HTR-8/SVneo (cell line): ENCODE measurements around the gene THSD4.
A peak's percentile ranks its signal among the peaks of the same experiment; 100 is the strongest.

Experiments
- DNase-seq: peaks from one replicate; pipeline ENCODE4 v3.0.0; 2011; ENCODE audit warnings: low spot score, mixed read lengths; ENCODE audit not compliant: insufficient read length
- FAIRE-seq: peaks from 2 replicates; lab custom pipeline; 2011; peaks lifted over from hg19 to GRCh38; lab: Jason Lieb, UNC

Gene THSD4

DNA sequence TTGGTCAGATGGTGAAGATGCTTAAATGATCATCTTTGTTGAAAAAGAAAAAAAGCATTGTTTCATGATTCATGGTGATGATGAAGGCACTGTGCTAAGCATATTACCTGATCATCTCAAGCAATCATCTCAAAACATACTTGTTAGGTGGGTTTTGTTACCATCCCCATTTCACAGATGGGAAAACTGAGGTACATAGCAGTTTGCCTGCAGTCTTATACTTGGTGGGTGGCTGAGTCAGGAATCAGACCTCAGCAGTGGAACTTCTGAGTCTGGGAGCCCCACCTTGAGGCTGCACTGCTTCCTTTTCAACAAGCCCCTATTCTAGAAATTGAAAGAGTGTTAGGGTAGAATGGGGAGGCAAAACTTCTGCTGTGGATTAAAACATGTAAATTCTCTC is 341.1 kb downstream of the THSD4 start:
- DNase-seq (no peak), FAIRE-seq (no peak)

DNA sequence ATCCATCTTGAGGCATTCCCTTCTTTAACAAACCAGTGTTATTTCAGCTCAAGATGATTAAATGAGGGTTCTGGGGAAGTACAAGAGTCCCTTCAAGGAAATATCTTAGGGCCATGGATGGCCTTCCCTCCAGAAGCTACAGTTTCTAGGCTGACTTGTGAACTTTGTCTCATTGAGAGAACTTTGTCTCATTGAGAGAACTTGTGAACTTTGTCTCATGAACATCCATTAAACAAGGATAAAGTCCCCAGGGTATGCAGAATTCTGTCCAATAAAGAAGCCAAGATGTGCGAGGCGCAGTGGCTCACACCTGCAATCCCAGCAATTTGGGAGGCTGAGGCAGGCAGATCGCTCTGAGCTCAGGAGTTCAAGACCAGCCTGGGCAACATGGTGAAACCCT is 341.5 kb downstream of the THSD4 start:
- DNase-seq (no peak), FAIRE-seq (no peak)

DNA sequence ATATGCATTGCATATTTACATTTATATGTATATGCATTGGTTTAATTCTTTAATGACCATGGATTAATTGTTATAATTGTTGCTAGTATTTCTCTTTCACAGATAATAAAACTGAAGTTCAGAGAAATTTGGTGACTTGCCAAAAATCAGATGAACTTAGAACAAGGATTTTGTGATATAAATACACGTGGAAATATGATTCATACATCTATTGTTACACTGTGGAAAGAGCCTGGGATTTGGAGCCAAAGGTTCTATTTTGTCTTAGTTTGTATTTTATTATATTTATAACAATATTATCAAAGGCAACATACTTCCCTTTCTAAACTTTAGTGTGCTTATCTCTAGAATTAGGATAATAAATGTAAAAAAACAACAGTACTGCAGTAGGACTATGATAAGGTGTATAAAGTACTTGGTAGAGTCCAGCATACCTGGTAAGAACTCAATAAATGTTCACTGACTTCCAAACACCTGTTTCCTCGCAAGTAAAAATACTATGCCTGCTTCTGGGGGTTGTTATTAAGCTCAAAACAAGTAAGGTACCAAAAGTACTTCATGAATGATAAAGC is 342.9 kb downstream of the THSD4 start:
- FAIRE-seq (no peak), DNase-seq (no peak)

DNA sequence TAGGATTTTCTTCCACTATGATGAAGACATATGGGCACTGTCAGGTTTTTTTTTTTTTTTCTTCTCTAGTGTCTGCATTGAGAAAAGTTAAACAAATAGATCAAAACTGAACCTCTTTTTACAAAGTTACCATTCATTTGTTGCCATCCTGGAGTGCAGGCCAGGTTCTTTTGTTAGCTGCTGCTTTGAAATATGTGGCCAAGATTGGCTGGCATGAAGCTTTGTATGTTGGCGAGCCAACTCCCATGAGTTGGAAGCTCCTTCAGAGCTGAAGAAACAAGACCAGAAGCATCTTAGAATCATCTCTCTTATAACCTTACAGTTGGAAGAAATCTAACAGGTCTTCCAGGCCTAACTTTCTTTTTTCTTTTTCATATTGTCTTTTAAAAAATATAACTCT is 346.5 kb downstream of the THSD4 start:
- DNase-seq (no peak), FAIRE-seq (no peak)

DNA sequence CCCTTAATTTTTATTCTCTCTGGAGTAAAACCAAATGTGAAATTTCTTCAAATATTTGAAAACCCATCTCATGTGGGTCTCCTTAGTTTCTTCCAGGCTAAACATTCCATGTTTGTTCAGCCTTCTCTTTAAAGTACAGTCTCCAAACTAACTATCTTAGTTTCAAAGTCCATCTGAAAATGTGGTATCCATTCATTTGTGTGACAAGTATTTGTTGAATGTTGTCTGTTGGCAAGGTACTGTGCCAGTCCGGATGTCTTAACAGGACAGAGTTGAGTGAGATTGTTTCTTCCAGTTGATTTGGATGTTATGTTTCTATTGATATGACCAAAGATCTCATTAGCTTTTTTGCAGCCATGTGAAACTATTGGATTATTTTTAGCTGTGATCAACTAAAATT is 347.4 kb downstream of the THSD4 start:
- FAIRE-seq (no peak), DNase-seq (no peak)

DNA sequence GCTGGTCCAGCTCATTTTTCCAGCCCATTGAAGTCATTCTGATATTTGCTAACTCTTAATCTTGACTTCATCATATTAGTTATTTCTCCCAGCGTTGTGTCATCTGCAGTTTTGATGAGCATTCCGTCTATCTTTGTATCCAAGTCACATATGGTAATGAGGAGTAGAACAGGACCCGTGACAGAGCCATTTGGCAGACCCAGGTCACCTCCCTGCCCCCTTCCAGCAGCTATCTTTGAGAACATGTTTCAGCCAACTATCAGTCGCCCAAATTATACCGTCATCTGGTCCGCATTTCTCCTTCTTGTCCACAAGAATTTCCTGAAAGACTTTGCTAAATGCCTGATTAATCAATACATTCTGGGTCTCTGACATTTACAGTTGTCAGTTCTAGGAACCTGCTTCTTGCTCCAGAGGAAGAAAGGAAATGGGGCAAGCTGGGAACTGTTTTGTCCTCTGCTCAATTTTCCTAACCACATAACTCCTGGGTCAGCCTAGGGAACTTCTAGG is 347.9 kb downstream of the THSD4 start:
- FAIRE-seq, result no peak

DNA sequence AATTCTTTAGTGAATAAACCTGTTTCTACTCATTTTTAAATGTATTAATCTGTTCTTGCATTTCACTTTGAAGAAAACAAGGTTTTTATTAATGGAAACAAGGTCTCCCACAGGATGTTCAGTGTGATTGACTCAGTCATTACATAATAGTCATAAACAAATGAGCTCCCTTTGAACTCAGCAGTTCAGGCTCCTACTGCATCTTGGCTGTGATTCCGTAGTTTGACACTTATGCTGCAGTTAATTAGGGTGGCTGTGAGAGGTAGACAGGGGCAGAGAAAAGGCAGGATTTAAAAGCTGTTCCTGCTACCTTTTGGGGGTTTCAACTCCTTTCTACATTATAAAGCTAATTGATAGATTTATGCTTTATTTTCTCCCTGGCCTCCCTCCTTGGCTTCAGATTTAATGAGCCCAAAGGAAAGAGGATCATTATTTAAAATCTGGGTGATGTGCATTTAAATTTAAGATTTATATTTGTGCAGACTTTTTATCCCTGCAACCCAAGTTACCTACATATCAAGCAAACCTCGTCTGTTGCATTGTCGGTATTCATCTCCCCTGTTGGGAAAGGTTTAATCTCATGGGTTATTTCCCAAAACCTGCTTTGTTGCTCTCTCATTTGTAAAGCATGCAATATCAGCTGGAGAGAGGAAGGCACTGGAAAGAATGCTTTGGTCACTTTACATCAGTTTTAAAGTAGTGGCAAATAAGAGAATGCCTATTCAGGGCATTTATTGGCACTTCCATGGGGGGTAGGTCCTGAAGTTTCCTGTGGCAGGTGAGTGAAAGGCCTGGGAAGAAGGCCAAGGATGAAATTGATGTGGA is 350.1 kb downstream of the THSD4 start:
- FAIRE-seq (no peak), DNase-seq (no peak)

More for the DNA sequence above, 347.9 kb downstream of the THSD4 start:
- DNase-seq, result no peak

DNA sequence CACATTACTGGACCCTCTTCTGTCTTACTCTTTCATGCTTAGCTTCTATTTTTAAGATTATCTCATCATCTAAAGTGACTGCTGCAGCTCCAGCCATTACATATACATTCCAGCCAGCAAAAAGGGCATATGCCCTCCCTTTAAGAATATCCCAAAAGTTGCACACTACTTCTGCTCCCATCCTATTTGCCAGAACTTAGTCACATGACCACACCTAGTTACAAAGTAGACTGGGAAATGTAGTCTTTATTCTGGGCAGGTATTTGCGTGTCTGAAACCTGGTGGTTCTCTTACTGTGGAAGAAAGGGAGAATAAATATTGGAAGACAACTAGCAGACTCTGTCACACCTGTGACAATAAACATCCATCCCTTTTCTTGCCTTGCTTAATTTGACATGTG is 353.4 kb downstream of the THSD4 start:
- DNase-seq (no peak), FAIRE-seq (no peak)

DNA sequence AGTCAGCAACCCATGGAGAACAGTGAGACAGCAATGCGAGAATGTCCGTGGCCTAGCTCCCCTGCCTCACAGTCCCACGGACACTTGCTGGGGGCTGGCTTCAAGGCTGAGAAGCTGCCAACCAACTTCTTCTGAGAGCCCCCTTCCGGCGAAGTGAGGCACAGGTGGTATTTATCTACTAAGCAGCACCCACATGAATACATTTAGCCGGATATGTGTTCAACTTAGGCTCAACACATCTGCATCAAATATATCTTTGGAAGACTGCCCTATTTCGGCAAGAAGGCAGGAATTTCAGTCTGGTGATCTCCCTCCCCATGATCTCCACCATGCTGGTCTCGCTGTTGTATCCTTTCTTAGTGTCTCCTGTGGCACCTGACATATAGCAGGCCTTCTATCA is 354.1 kb downstream of the THSD4 start:
- FAIRE-seq (no peak), DNase-seq (no peak)

DNA sequence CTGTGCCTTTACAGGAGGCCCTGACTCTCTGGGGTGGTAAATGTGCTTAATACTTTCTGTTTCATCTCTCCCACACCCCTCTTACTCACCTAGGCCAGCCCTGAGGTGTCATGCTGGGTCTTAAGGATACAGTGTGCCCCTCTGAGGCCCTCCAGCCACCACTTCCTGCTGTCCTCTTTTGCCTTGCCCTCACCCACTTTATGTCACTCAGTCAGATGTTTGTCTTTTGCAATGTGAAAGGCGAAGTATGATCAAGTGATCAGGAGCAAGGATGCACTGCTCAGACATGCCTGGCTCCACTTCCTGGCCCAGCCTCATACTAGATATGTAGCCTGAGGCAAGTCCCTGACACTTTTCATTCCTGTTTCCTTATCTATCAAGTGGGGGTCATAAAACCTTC is 356.1 kb downstream of the THSD4 start:
- FAIRE-seq, result no peak

DNA sequence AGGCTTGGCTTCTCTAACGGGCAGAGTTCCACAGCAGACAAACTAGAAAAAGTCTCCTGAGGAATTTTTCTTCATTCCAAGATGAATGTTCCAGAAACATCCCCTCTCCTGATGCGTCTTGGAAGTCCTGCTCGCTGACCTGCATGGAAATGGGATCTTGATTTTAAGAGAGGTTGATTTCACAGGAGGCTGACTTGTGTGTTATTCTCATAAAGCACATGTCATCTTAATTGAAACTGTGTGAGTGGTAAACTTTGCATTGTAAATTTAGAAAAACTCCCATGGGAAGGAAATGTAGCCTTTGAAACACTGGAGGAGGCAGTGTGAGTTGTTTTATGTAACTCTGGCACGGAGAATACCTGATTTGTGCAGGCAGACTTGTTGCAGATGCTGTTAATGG is 357.3 kb downstream of the THSD4 start:
- no peak for DNase-seq

More for the DNA sequence above, 356.1 kb downstream of the THSD4 start:
- peak; percentile 59 for DNase-seq

DNA sequence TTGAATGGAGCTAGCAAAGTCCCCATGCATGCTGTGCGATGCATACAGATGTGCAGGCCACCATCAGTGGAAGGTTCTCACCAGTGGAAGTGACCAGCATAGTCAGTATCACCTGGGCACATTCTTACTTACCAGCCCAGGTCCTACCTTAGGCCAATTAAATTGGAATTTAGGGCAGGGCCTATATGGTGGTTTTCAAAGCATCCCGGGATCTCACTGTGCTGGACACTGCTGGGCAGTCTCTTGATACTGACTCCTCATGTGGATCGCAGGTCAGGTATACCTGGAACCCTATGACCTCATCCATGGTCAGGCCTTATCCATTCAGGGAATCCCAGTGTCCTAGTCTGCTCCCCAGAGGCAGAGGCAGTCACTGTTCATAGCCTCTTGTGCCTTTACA is 358.5 kb downstream of the THSD4 start:
- FAIRE-seq, result no peak
- no peak for DNase-seq

More for the DNA sequence above, 357.3 kb downstream of the THSD4 start:
- no peak for FAIRE-seq

DNA sequence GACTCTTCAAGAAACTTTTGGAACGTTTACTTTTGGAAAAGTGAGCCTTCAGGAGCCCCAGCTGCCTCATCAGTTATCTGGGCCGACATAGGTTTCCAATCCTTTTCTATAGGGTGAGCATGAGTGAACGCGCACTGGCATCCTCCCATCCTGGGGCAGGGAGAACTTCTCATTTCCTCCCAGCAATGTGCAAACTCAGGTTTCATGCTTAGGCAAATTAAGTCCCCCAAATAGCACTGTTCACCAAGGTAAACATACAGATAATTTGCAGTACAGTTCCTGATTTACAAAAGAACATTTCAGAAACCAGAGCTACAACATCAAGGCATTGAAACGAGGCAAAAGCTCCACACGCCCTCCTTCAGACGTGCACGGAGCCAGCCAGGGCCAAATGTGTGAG is 361.6 kb downstream of the THSD4 start:
- FAIRE-seq (no peak), DNase-seq (no peak)

DNA sequence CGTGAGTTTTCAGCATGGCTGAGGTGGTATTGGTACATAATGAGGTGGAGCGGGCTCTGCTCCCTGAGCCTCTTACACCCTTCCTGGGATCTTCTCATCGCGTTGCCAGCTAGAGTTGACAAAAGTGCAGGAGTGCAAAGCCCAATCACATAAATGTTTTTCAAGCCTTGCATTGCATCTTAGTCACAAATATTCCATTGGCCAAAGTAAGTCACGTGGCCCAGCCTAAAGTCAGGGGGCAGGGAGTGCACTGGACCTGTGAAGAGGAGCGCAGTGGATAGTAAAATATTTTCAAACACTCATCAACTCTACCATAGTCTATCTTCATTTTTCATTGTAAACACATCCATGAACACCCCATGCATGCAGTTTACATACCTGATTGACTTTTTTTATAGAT is 365.3 kb downstream of the THSD4 start:
- DNase-seq (no peak), FAIRE-seq (no peak)

DNA sequence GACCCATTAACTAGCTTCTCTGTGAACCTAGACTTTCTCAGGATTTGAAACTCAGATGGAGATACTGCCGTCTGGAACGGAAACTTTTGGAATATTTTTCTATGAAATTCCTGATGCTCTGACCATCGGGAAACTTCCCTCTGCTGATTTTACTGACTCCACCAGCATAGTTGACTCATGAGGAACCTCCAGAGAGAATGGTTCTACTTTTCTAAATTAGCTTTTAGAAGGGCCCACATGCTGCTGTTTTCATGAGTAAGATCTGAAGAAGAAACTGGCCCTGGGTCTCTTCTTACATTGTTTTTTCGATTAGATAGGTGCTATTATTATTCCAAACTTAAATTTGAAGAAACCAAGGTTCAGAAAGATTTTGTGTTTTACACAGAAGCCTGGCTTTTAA is 368.8 kb downstream of the THSD4 start:
- DNase-seq (no peak), FAIRE-seq (no peak)

DNA sequence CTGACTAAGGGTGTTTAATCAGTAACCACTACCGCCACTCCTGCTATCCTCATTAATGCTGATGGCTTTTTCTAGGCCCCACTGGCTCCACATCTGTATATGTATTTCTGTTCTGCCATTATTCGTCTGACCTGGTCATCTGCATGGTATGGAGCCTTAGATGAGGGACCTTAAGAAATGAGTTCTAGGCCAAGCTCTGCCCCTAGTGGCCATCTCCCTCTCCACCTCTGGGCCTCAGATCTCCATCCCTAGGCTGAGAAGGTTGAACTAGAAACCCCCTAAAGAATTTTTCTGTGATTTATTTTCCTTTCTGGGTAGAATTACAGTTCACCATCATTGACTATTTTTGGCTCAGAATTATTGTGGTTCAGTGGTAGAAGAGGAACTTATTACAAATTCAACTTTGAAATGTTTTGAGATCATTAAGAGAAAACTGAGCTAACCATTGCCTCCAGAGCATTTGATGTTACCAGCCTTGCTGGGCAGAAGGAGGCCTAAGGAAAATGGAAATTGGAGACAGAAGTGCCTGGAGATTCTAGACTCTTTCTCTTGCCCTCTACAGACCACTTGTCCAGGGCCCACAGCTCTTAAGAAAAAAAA is 369.9 kb downstream of the THSD4 start:
- DNase-seq (no peak), FAIRE-seq (peak; percentile 52)

DNA sequence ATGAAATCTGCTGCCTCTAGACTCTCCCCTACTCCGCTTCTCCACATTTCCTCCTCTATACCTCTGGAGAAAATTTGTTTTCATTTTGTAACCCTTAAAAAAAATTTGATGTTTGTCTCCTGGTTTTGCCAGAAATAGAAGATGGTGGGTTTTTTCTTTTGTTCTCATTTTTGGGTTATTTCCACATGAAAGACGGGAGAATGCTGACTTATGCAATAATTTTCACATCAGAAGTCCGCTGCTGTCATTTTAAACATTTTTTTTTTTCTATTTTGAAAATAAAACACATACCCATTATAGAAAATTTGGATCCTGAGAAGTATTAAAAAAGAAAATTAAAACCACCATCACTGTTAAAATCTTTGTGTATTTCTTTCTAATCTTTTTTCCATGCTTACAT is 374.3 kb downstream of the THSD4 start:
- no peak for FAIRE-seq
- no peak for DNase-seq

DNA sequence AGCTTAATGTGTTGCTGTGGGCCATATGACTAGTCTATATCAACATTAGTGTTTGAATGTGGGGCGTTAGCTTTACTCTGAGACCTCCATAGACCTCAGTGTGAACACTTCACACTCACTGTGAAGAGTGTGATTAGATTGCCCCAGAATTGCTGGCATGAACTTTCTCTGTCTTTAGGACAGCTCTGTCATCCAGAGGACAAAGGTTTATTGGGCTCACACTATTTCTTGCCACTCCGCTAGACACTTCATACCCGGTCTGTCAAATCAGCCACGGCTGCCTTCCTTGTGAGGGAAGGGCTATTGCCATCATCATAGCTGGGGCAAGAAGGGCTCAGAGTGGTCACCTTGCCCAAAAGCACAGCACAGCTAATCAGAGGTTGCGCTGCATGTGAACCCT is 378.3 kb downstream of the THSD4 start:
- DNase-seq (no peak), FAIRE-seq (no peak)

DNA sequence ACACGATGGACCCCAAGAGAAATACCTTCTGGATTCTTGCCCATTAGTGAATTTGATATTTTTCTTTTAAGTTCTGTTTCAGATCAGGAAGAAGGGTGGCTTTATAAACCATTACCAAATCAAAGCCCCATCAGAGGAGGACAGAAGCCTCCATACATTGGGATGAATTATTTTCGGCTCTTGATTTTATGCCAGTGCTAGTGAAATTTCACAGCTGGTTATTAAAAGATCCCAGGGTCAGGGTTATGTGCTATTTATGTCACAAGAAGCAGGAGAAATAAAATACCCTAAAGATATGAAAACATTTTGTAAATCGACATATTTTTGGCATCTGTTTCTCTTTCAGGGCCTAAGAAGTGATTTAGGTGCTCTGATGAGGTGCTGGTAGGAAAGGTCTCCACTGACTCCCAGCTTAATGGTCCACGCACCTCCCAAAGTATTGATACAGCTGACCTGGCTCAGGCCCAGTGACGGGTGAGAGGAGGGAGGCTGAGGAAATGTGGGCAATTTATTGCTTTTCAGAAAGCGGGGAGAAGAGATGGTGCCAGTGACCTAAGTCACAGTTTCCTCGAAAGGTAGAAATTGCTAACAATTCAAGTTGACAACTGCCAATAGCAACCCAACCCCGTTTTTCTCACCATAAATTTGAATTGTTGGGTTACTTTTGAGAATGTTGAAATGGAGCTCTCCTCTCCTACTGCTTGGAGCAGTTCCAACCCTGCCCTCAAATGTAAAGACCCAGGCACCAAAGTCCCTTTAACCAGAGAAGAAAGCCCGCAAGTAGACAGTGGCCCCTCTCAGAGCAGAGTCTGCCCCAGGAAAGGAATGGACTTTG is 379.5 kb downstream of the THSD4 start:
- DNase-seq (no peak), FAIRE-seq (no peak)

DNA sequence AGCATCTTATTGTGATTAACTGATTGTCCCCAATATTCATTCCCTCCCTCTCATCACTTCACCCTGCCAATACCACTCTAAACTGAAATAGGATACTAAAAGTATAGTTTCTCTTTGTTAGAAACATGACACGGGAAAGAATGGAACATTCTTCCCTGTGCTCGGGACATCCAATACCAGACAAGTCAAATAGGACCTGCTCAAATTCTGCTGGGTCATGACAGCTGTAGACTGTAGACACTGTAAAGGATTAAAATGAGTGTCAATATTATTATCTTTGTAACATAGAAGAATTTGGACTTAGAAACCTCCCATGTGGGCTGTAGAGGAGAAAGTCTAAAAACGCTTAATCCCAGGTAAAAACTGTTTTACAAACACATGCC is 380.1 kb downstream of the THSD4 start:
- FAIRE-seq (no peak), DNase-seq (no peak)
